Neural crest cell (in vitro differentiated cells): ENCODE results near the gene CYP11A1. TPM values are rescaled to one million over a fixed set of nuclear protein-coding genes. Genes with fewer than 3 reads are reported as not detected.

Experiments used
- DNase-seq: peaks from one replicate; pipeline ENCODE4 v3.0.0; 2021; ENCODE audit warnings: low read depth, mixed read lengths, low spot score
- H3K27ac Mint-ChIP-seq: one replicate; pipeline ENCODE4 v1.8.0; 2021; ENCODE audit warnings: mild to moderate bottlenecking, mixed read lengths; ENCODE audit not compliant: unreplicated experiment
- H3K27me3 Mint-ChIP-seq: 2 replicates; pipeline ENCODE4 v1.8.0; 2021; ENCODE audit warnings: low read depth, mild to moderate bottlenecking, mixed read lengths
- H3K36me3 Mint-ChIP-seq: 2 replicates; pipeline ENCODE4 v1.8.0; 2021; ENCODE audit warnings: low read depth, mild to moderate bottlenecking, mixed read lengths
- H3K4me1 Mint-ChIP-seq: 2 replicates; pipeline ENCODE4 v1.8.0; 2021; ENCODE audit warnings: mixed read lengths
- H3K4me3 Mint-ChIP-seq: one replicate; pipeline ENCODE4 v1.8.0; 2021; ENCODE audit warnings: mild to moderate bottlenecking, mixed read lengths
- H3K9me3 Mint-ChIP-seq: 2 replicates; pipeline ENCODE4 v1.8.0; 2021; ENCODE audit warnings: mixed read lengths
- total RNA-seq: library from RNA; stranded (reverse); gene quantifications from 2 replicates; pipeline ENCODE4 v1.2.1, GENCODE V29; 2021
- TF ChIP-seq, protein P1 (sequence below): fragments of 200-600 bp; sonication (generic); conservative IDR thresholded peaks from 2 replicates; pipeline ENCODE4 v1.5.0; 2021; ENCODE audit warnings: antibody characterized with exemption, mild to moderate bottlenecking

CYP11A1 gene
- total RNA-seq, 1 donor from 2014 or later: 0.77 TPM

- peaks cover 19% of the 10 kb centered on the region for H3K4me1 Mint-ChIP-seq
- H3K4me3 Mint-ChIP-seq: no peak overlapping the region
- H3K27me3 Mint-ChIP-seq: peaks cover 15% of the 10 kb centered on the region
- H3K36me3 Mint-ChIP-seq: no peaks in the 10 kb centered on the region
- DNase-seq: no peak
- no peaks in the 10 kb centered on the region for H3K9me3 Mint-ChIP-seq
- no peak overlapping the region for H3K27ac Mint-ChIP-seq
- TF ChIP-seq, protein P1, sequence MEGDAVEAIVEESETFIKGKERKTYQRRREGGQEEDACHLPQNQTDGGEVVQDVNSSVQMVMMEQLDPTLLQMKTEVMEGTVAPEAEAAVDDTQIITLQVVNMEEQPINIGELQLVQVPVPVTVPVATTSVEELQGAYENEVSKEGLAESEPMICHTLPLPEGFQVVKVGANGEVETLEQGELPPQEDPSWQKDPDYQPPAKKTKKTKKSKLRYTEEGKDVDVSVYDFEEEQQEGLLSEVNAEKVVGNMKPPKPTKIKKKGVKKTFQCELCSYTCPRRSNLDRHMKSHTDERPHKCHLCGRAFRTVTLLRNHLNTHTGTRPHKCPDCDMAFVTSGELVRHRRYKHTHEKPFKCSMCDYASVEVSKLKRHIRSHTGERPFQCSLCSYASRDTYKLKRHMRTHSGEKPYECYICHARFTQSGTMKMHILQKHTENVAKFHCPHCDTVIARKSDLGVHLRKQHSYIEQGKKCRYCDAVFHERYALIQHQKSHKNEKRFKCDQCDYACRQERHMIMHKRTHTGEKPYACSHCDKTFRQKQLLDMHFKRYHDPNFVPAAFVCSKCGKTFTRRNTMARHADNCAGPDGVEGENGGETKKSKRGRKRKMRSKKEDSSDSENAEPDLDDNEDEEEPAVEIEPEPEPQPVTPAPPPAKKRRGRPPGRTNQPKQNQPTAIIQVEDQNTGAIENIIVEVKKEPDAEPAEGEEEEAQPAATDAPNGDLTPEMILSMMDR: no peak
Measured at GRCh38 chr15:74377831-74378766, 10.7 kb upstream of the CYP11A1 start.

- no peaks in the 10 kb centered on the region for H3K9me3 Mint-ChIP-seq
- H3K27ac Mint-ChIP-seq: no peak overlapping the region
- no peak for DNase-seq
- no peaks in the 10 kb centered on the region for H3K36me3 Mint-ChIP-seq
- peaks cover 21% of the 10 kb centered on the region for H3K4me1 Mint-ChIP-seq
- peaks cover 20% of the 10 kb centered on the region for H3K27me3 Mint-ChIP-seq
- TF ChIP-seq, protein P1: no peak
- no peak overlapping the region for H3K4me3 Mint-ChIP-seq
Measured at GRCh38 chr15:74376825-74377581, 9.6 kb upstream of the CYP11A1 start.

DNA sequence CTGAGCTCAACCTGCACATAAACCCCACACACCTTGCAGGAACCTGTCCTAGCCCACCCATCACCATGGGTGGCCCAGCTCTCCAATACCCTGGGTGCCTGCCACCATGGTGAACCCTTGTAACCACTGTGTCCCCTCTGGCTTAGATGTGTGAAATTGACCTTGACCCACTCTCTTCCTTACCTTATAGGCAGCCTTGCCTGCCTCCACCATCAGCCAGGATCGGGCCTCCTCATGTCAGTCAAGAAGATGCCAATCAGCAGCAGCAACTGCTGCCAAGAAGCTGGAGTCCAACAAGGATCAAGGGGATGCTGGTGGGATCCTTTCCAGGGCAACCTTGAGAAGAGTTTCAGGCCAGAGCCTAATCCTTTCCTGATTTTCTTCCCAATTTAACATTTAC lies 8.8 kb upstream of the CYP11A1 start:
- Mint-ChIP-seq H3K27ac (no peak overlapping the region), H3K4me3 (no peak overlapping the region), H3K9me3 (no peaks in the 10 kb centered on the region), H3K4me1 (peaks cover 21% of the 10 kb centered on the region), H3K27me3 (peaks cover 26% of the 10 kb centered on the region), H3K36me3 (no peaks in the 10 kb centered on the region)
- TF ChIP-seq, protein P1: no peak
- no peak for DNase-seq

GRCh38 chr15:74375303-74375693 lies 7.9 kb upstream of the CYP11A1 start:
- Mint-ChIP-seq H3K4me1 (peaks cover 21% of the 10 kb centered on the region), H3K4me3 (peak overlapping the region; percentile 68), H3K27ac (no peak overlapping the region), H3K36me3 (no peaks in the 10 kb centered on the region), H3K27me3 (peaks cover 29% of the 10 kb centered on the region), H3K9me3 (no peaks in the 10 kb centered on the region)
- TF ChIP-seq, protein P1: peak; percentile 86
- DNase-seq: peak; percentile 89

GRCh38 chr15:74374648-74375302 lies 7.3 kb upstream of the CYP11A1 start:
- Mint-ChIP-seq H3K4me3 (peak overlapping the region; percentile 68), H3K27me3 (peaks cover 32% of the 10 kb centered on the region), H3K36me3 (no peaks in the 10 kb centered on the region), H3K4me1 (peaks cover 21% of the 10 kb centered on the region), H3K27ac (no peak overlapping the region), H3K9me3 (no peaks in the 10 kb centered on the region)
- no peak for DNase-seq
- TF ChIP-seq, protein P1: no peak
